ENCODE measurements around the gene ARFGEF2. TPM values are rescaled to one million over a fixed set of nuclear protein-coding genes. Genes with fewer than 3 reads are reported as not detected.

ARFGEF2 gene
- total RNA-seq, 1 experiment from 2014 or later = 20.9 TPM

GRCh38 chr20:49045440-49046086 lies 124.1 kb downstream of the ARFGEF2 start:
- Mint-ChIP-seq H3K27ac (peak overlapping the region; percentile 99), H3K27me3 (ENCODE audit: low read depth) (no peaks in the 10 kb centered on the region; the same call in 1 of the 2 replicates), H3K9me3 (no peaks in the 10 kb centered on the region), H3K4me3 (peak overlapping the region; percentile 97), H3K4me1 (peaks cover 26% of the 10 kb centered on the region), H3K36me3 (peaks cover 22% of the 10 kb centered on the region)
- TF ChIP-seq ZMAT4 (CRISPR knock-in tag; IDR thresholded peaks at IDR 0.05) (no peak), GABPB1 (CRISPR knock-in tag; IDR thresholded peaks at IDR 0.05) (0 out of 2 replicates have a peak, but pooled peaks have one; percentile 12)
- ChIA-PET POLR2A (interaction anchor here (1.5 kb wide), 1 partner anchor 8 kb away, joined by 5 read pairs; no protein-coding TSS in a partner anchor), CTCF (interaction anchor here (0.6 to 1.9 kb wide), 3 partner anchors 17 to 388 kb away, joined by 3 to 6 read pairs (median 5); no protein-coding TSS in a partner anchor)
- peak; percentile 15 for DNase-seq (ENCODE audit: low spot score)
- peak; percentile 1; the same call in 1 of the 2 replicates for ATAC-seq

- Mint-ChIP-seq H3K4me3 (peak within 1 kb of the TSS; percentile 97), H3K4me1 (peaks cover 33% of the 10 kb centered on the region), H3K36me3 (peaks cover 30% of the 10 kb centered on the region), H3K27ac (peak within 1 kb of the TSS; percentile 99), H3K9me3 (no peaks in the 10 kb centered on the region), H3K27me3 (ENCODE audit: low read depth) (no peaks in the 10 kb centered on the region; the same call in 1 of the 2 replicates)
- DNase-seq (ENCODE audit: low spot score) (peak; percentile 92), ATAC-seq (peak; percentile 90)
- CTCF ChIA-PET = interaction anchor here (0.6 to 1.9 kb wide), 2 partner anchors 18 to 389 kb away, joined by 3 to 5 read pairs; no protein-coding TSS in a partner anchor
- POLR2A ChIA-PET = interaction anchor here (0.6 to 1.9 kb wide), 6 partner anchors 9 to 389 kb away, joined by 3 to 6 read pairs (median 4); partner anchors contain the start of gene DDX27
- TF ChIP-seq KAT7 (CRISPR knock-in tag; IDR thresholded peaks at IDR 0.05; ENCODE audit: borderline replicate concordance) (no peak; the same call in 1 of the 2 replicates), EMX1 (CRISPR knock-in tag; IDR thresholded peaks at IDR 0.05) (no peak; the same call in 1 of the 2 replicates), ARID4B (CRISPR knock-in tag; IDR thresholded peaks at IDR 0.05; ENCODE audit: borderline replicate concordance) (peak; percentile 91; the same call in 1 of the 2 replicates), HMGA2 (CRISPR knock-in tag; IDR thresholded peaks at IDR 0.05) (0 out of 2 replicates have a peak, but pooled peaks have one; percentile 14), NFATC4 (CRISPR knock-in tag; IDR thresholded peaks at IDR 0.05) (peak; percentile 86; the same call in 1 of the 2 replicates), TP53 (CRISPR knock-in tag; IDR thresholded peaks at IDR 0.05) (no peak), USF2 (CRISPR knock-in tag; IDR thresholded peaks at IDR 0.05) (no peak), MXD4 (CRISPR knock-in tag; IDR thresholded peaks at IDR 0.05; ENCODE audit: borderline replicate concordance) (no peak), MAX (CRISPR knock-in tag; IDR thresholded peaks at IDR 0.05) (peak; percentile 90), TCF7 (CRISPR knock-in tag; IDR thresholded peaks at IDR 0.05; ENCODE audit: low read depth) (peak; percentile 62; the same call in 1 of the 2 replicates), SOX15 (CRISPR knock-in tag; IDR thresholded peaks at IDR 0.05) (no peak), ATF3 (CRISPR knock-in tag; conservative IDR thresholded peaks at IDR 0.05) (0 out of 2 replicates have a peak, but pooled peaks have one; percentile 70), CDX4 (CRISPR knock-in tag; IDR thresholded peaks at IDR 0.05; ENCODE audit: borderline replicate concordance) (no peak), ZSCAN18 (CRISPR knock-in tag; IDR thresholded peaks at IDR 0.05) (no peak), GRHL2 (CRISPR knock-in tag; IDR thresholded peaks at IDR 0.05; ENCODE audit: insufficient replicate concordance, severe bottlenecking) (no peak), MLX (CRISPR knock-in tag; IDR thresholded peaks at IDR 0.05) (no peak), ZBTB43 (CRISPR knock-in tag; IDR thresholded peaks at IDR 0.05) (peak; percentile 84), FOXP1 (CRISPR knock-in tag; IDR thresholded peaks at IDR 0.05; ENCODE audit: borderline replicate concordance) (peak; percentile 89; the same call in 1 of the 2 replicates)
These were observed 124.8 kb downstream of the ARFGEF2 start, which contains the start of gene CSE1L for GRCh38 chr20:49046087-49046900. TSS of gene CSE1L (plus strand) at chr20:49046312. CDS start at chr20:49058464, 12,152 bp downstream.

All from WTC11 (cell line).